ENCODE data around the gene GMPPB.

DNA sequence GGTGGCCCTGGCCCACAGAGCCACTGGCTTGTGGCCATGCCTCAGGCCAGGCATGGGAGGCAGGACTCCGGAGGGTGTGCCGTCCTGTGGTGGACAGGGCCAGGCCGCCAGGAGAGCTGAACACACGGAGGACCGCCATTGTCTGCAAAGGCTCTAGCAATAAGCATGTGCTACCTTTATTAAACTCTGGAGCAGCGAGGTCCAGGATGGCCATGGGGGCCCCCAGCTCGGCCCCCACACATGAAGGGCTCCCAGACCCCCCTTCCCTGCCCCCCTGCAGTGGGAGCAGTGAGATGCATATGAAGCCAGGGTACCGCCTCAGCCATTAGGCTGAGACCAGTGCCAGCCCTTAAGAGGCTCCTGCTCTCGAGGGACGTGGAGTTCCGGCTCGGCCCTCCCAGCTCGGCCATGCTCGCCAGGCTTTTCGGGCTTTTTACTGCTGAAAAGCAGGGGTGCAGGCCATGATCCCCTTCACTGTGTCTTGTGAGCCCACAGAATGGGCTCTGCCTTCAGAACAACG lies 7.0 kb downstream of the GMPPB start:
- TF ChIP-seq, protein P1, sequence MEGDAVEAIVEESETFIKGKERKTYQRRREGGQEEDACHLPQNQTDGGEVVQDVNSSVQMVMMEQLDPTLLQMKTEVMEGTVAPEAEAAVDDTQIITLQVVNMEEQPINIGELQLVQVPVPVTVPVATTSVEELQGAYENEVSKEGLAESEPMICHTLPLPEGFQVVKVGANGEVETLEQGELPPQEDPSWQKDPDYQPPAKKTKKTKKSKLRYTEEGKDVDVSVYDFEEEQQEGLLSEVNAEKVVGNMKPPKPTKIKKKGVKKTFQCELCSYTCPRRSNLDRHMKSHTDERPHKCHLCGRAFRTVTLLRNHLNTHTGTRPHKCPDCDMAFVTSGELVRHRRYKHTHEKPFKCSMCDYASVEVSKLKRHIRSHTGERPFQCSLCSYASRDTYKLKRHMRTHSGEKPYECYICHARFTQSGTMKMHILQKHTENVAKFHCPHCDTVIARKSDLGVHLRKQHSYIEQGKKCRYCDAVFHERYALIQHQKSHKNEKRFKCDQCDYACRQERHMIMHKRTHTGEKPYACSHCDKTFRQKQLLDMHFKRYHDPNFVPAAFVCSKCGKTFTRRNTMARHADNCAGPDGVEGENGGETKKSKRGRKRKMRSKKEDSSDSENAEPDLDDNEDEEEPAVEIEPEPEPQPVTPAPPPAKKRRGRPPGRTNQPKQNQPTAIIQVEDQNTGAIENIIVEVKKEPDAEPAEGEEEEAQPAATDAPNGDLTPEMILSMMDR (IDR thresholded peaks at IDR 0.05; ENCODE audit: low read depth, low read length, missing input control), result no peak
- TF ChIP-seq RAD21 (IDR thresholded peaks at IDR 0.05) (no peak), HNF4A (conservative IDR thresholded peaks at IDR 0.05) (no peak), TAF1 (conservative IDR thresholded peaks at IDR 0.05) (no peak), RXRA (IDR thresholded peaks at IDR 0.05) (no peak), JUND (IDR thresholded peaks at IDR 0.05) (no peak)
- TF ChIP-seq, protein P2, sequence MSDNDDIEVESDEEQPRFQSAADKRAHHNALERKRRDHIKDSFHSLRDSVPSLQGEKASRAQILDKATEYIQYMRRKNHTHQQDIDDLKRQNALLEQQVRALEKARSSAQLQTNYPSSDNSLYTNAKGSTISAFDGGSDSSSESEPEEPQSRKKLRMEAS (IDR thresholded peaks at IDR 0.05), result no peak

Measured in liver (tissue), 3 donors.